HG02884 (cell line): ENCODE measurements around the gene ZFYVE26.
A peak's percentile ranks its signal among the peaks of the same experiment; 100 is the strongest.
"Not testable (repeated sequence)": the region's sequence is repeated elsewhere in the genome, so short reads cannot be mapped to it uniquely, and the experiment has no call there.

ENCODE experiments used
- ATAC-seq: cut with Tn5 transposase; IDR thresholded peaks from one replicate; pipeline ENCODE4 v1.9.1; 2021; ENCODE audit warnings: mild to moderate bottlenecking, moderate library complexity; ENCODE audit not compliant: unreplicated experiment

Gene ZFYVE26

GRCh38 chr14:67759916-67760315 is 56.5 kb downstream of the ZFYVE26 start:
- no peak for ATAC-seq

- ATAC-seq = no peak
These were observed 59.2 kb downstream of the ZFYVE26 start for GRCh38 chr14:67757175-67757574.

GRCh38 chr14:67756496-67756895 is 59.9 kb downstream of the ZFYVE26 start:
- ATAC-seq = no peak

GRCh38 chr14:67749341-67750084 is 66.9 kb downstream of the ZFYVE26 start:
- ATAC-seq = no peak

GRCh38 chr14:67748312-67748711 is 68.1 kb downstream of the ZFYVE26 start:
- ATAC-seq = no peak

- ATAC-seq = peak; percentile 62
These were observed 69.5 kb downstream of the ZFYVE26 start for GRCh38 chr14:67746927-67747326.

GRCh38 chr14:67744046-67744445 is 72.3 kb downstream of the ZFYVE26 start:
- ATAC-seq = no peak

- no peak for ATAC-seq
These were observed 77.5 kb downstream of the ZFYVE26 start for GRCh38 chr14:67738740-67739504.

GRCh38 chr14:67736771-67737170 is 79.6 kb downstream of the ZFYVE26 start:
- ATAC-seq = no peak

- no peak for ATAC-seq
These were observed 80.8 kb downstream of the ZFYVE26 start for GRCh38 chr14:67735336-67736147.

GRCh38 chr14:67734675-67735074 is 81.7 kb downstream of the ZFYVE26 start:
- no peak for ATAC-seq

- no peak for ATAC-seq
These were observed 82.8 kb downstream of the ZFYVE26 start for GRCh38 chr14:67733616-67734015.

- no peak for ATAC-seq
These were observed 87.1 kb downstream of the ZFYVE26 start for GRCh38 chr14:67729072-67729885.

GRCh38 chr14:67728258-67728657 is 88.1 kb downstream of the ZFYVE26 start:
- ATAC-seq = no peak

GRCh38 chr14:67727361-67727760 is 89.0 kb downstream of the ZFYVE26 start:
- ATAC-seq = no peak

GRCh38 chr14:67725171-67725570 is 91.2 kb downstream of the ZFYVE26 start:
- no peak for ATAC-seq

GRCh38 chr14:67722293-67722692 is 94.1 kb downstream of the ZFYVE26 start:
- ATAC-seq = no peak

GRCh38 chr14:67721875-67722274 is 94.5 kb downstream of the ZFYVE26 start:
- ATAC-seq = no peak

GRCh38 chr14:67719866-67720265 is 96.5 kb downstream of the ZFYVE26 start:
- ATAC-seq = no peak

- not testable (repeated sequence) for ATAC-seq
These were observed 97.0 kb downstream of the ZFYVE26 start for GRCh38 chr14:67719385-67719784.

- ATAC-seq = no peak
These were observed 98.1 kb downstream of the ZFYVE26 start for GRCh38 chr14:67718265-67718664.
